Mucosa of rectum (tissue), 2 donors: ENCODE measurements around the gene C1QL1.

Experiments
- H3K27ac ChIP-seq, 2 donors: one replicate each; pipeline ENCODE4 v1.7.0; 2013; ENCODE audit warnings: inconsistent platforms in 2 of 2, low read depth in 2 of 2, low read length in 2 of 2
- H3K27me3 ChIP-seq, 2 donors: one replicate each; pipeline ENCODE4 v1.7.0; 2013; ENCODE audit warnings: low read length in 2 of 2; ENCODE audit not compliant: control insufficient read depth in 2 of 2, insufficient read depth in 2 of 2
- H3K36me3 ChIP-seq, 2 donors: one replicate each; pipeline ENCODE4 v1.7.0; 2013; ENCODE audit warnings: low read length in 2 of 2; ENCODE audit not compliant: control insufficient read depth in 2 of 2, insufficient read depth in 2 of 2
- H3K4me1 ChIP-seq, 2 donors: one replicate each; pipeline ENCODE4 v1.7.0; 2013; ENCODE audit warnings: low read length in 2 of 2, mild to moderate bottlenecking in 1 of 2; ENCODE audit not compliant: control insufficient read depth in 2 of 2, insufficient read depth in 2 of 2
- H3K4me3 ChIP-seq, 2 donors: one replicate each; pipeline ENCODE4 v1.7.0; 2013; ENCODE audit warnings: low read length in 2 of 2
- H3K9ac ChIP-seq, 2 donors: one replicate each; pipeline ENCODE4 v1.7.0; 2013; ENCODE audit warnings: low read length in 2 of 2, low read depth in 1 of 2, mild to moderate bottlenecking in 1 of 2
- H3K9me3 ChIP-seq, 2 donors: one replicate each; pipeline ENCODE4 v1.7.0; 2013; ENCODE audit warnings: low read length in 2 of 2; ENCODE audit not compliant: control insufficient read depth in 2 of 2
- donor health status: healthy.
- donor health status: Normal muscosa, but diverticular disease.

Gene C1QL1

GRCh38 chr17:44968225-44969143, at the start of gene C1QL1:
Gene C1QL1 (minus strand): TSS chr17:44968303. CDS start chr17:44968048, 255 bp downstream.
- H3K27ac ChIP-seq, result no peak within 1 kb of the TSS
- no peaks in the 10 kb centered on the region for H3K9me3 ChIP-seq
- H3K27me3 ChIP-seq, result peaks cover 39 to 48% of the 10 kb centered on the region in 2 donors
- H3K4me3 ChIP-seq, result peak within 1 kb of the TSS; percentile 65 to 70
- no peak within 1 kb of the TSS for H3K9ac ChIP-seq
- H3K4me1 ChIP-seq, result peaks cover 8 to 9% of the 10 kb centered on the region in 2 donors
- H3K36me3 ChIP-seq, result no peaks in the 10 kb centered on the region

DNA sequence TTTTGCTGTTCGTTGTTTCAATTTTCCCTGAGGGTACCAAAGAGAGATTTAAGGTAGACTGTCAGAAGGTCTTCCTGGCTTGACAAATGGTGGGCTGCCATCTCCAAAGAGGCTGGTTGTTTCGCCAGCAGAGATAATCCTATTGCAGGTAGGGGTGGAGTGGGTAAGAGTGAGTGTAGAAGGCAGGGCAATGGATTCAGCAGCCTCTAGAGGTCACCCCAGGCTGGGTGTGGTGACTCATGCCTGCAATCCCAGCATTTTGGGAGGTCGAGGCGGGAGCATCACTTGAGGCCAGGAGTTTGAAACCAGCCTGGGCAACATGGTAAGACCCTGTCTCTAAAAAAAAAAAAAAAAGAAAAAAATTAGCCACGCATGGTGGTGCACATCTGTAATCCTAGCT, 48.7 kb upstream of the C1QL1 start:
- Histone ChIP-seq H3K4me1 (peaks cover 19 to 27% of the 10 kb centered on the region in 2 donors), H3K4me3 (no peak overlapping the region), H3K9ac (no peak overlapping the region), H3K27ac (no peak overlapping the region), H3K9me3 (no peaks in the 10 kb centered on the region), H3K27me3 (peaks cover 0 to 5% of the 10 kb centered on the region in 2 donors), H3K36me3 (no peaks in the 10 kb centered on the region)

DNA sequence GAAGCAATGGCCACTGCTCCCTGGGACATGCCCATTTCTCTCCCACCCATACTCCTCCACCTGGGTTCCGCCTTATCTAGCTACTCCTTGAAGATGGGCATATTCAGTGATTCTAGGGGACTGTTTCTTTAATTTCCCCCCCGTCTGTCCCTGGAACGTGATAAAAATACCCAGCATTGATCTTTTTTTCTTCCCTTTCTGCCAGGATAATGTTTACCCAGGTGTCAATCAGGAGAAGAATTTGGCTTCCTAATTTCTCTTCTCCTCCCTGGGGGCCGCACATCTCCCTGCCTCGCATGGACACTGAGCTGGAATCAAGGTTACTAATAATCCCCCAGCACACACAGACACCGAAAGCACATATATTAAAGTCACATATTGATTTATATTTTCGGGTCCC, 48.1 kb upstream of the C1QL1 start:
- no peak overlapping the region for H3K27ac ChIP-seq
- peaks cover 14 to 21% of the 10 kb centered on the region in 2 donors for H3K4me1 ChIP-seq
- no peaks in the 10 kb centered on the region for H3K9me3 ChIP-seq
- no peak overlapping the region for H3K4me3 ChIP-seq
- H3K27me3 ChIP-seq, result peaks cover 0 to 5% of the 10 kb centered on the region in 2 donors
- H3K36me3 ChIP-seq, result no peaks in the 10 kb centered on the region
- no peak overlapping the region for H3K9ac ChIP-seq

GRCh38 chr17:45013021-45013997, 45.2 kb upstream of the C1QL1 start:
- H3K36me3 ChIP-seq, result no peaks in the 10 kb centered on the region
- peak overlapping the region in 1 of 2 donors; percentile 32 for H3K27ac ChIP-seq
- no peaks in the 10 kb centered on the region for H3K9me3 ChIP-seq
- H3K9ac ChIP-seq, result no peak overlapping the region
- H3K4me1 ChIP-seq, result peaks cover 0 to 4% of the 10 kb centered on the region in 2 donors
- H3K4me3 ChIP-seq, result no peak overlapping the region
- H3K27me3 ChIP-seq, result no peaks in the 10 kb centered on the region

GRCh38 chr17:45011767-45012166, 43.7 kb upstream of the C1QL1 start:
- H3K9ac ChIP-seq, result no peak overlapping the region
- H3K4me1 ChIP-seq, result peaks cover 0 to 4% of the 10 kb centered on the region in 2 donors
- H3K27me3 ChIP-seq, result no peaks in the 10 kb centered on the region
- no peak overlapping the region for H3K4me3 ChIP-seq
- no peaks in the 10 kb centered on the region for H3K36me3 ChIP-seq
- no peaks in the 10 kb centered on the region for H3K9me3 ChIP-seq
- H3K27ac ChIP-seq, result no peak overlapping the region

DNA sequence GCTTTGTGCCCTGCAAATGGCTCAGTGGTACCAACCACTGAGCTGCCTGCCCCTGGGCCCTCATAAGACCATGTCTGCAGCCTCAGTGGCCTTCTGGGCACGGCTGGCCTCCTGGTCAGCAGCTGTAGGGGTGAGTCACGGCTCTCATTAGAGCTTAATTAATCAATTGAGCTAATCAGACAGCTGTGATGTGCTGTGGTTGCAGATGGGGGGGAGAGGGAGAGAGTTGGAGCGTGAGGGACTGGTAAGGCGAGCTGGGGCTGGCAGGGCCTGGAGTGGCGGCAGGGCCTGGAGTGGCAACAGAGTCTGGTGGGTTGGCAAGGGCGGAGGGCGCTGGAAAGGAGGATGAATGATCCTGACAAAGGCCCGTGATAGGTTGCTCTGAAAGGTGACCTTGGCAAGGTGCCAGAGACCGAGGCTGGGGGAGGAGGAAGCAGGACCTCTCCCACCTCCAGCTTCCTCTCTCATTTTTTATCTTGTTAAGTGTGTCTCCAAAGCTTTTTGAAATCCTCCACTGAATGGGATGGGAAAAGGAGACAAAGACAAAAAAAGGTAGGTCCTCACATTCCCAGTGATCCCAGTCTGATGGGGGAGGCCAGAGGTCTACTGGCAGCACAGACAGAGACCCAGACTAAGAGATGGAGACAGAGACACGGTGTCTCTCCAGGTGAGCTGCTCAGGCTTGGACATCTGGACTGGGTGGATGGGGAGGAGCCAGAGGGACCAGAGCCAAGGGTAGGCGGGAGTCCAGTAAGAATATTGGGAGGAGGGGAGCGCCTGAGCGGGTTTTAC, 41.8 kb upstream of the C1QL1 start:
- Histone ChIP-seq H3K4me1 (peaks cover 0 to 4% of the 10 kb centered on the region in 2 donors), H3K9ac (no peak overlapping the region), H3K27ac (no peak overlapping the region), H3K27me3 (no peaks in the 10 kb centered on the region), H3K4me3 (no peak overlapping the region), H3K9me3 (no peaks in the 10 kb centered on the region), H3K36me3 (no peaks in the 10 kb centered on the region)

- Histone ChIP-seq H3K27me3 (no peaks in the 10 kb centered on the region), H3K9ac (no peak overlapping the region), H3K4me3 (no peak overlapping the region), H3K27ac (no peak overlapping the region), H3K4me1 (peaks cover 0 to 4% of the 10 kb centered on the region in 2 donors), H3K36me3 (no peaks in the 10 kb centered on the region), H3K9me3 (no peaks in the 10 kb centered on the region)
Observed at GRCh38 chr17:45008216-45008615, 40.1 kb upstream of the C1QL1 start.

DNA sequence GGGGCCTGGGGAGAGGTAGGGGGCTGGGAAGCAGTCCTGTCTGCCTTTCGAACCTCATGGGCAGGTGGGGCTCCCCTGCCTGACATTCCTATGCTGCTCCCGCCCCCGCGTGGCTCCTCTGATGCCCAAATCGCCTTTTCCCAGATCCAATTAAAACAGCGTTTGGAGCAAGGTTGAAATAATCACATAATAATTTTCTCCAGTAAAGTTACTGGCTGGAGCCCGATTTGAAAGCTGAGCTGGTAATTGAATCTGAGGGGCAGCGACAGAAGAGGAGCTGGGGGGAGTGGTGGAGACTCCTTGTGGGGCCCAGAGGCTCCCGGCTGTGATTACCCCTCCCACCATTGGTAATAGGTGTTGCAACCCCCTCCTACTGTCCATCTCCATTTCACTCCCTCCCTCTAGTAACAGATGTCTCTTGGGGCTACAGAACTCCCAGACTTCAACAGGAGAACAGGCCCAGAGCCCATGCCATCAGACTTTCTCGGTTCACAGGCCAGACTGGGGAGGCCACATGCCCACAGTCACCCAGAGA, 38.9 kb upstream of the C1QL1 start:
- Histone ChIP-seq H3K27me3 (no peaks in the 10 kb centered on the region), H3K9me3 (no peaks in the 10 kb centered on the region), H3K9ac (no peak overlapping the region), H3K27ac (no peak overlapping the region), H3K36me3 (no peaks in the 10 kb centered on the region), H3K4me1 (no peaks in the 10 kb centered on the region), H3K4me3 (no peak overlapping the region)

DNA sequence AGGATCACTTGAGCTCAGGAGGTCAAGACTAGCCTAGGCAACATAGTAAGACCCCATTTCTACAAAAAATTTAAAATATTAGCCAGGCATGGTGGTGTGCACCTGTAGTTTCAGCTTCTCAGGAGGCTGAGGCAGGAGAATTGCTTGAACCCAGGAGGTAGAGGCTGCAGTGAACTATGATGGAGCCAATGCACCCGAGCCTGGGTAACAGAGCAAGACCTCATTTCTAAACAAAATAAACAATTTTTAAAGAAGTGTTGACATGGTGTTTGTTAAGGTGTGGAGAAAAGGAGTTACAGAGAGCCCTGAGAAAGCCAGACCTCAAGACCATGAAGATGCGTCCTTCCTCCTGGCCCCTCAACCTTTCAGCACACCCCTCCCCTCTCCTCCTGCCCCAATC, 37.6 kb upstream of the C1QL1 start:
- no peak overlapping the region for H3K9ac ChIP-seq
- H3K9me3 ChIP-seq, result no peaks in the 10 kb centered on the region
- H3K27me3 ChIP-seq, result no peaks in the 10 kb centered on the region
- no peaks in the 10 kb centered on the region for H3K4me1 ChIP-seq
- H3K27ac ChIP-seq, result no peak overlapping the region
- H3K4me3 ChIP-seq, result no peak overlapping the region
- no peaks in the 10 kb centered on the region for H3K36me3 ChIP-seq
